ENCODE measurements around the gene TRPV2. TPM values are rescaled to one million over a fixed set of nuclear protein-coding genes. Genes with fewer than 3 reads are reported as not detected.

Gene TRPV2
- 0.98 and 1.3 TPM in 2 replicates for total RNA-seq
- long read RNA-seq: 0 reads

DNA sequence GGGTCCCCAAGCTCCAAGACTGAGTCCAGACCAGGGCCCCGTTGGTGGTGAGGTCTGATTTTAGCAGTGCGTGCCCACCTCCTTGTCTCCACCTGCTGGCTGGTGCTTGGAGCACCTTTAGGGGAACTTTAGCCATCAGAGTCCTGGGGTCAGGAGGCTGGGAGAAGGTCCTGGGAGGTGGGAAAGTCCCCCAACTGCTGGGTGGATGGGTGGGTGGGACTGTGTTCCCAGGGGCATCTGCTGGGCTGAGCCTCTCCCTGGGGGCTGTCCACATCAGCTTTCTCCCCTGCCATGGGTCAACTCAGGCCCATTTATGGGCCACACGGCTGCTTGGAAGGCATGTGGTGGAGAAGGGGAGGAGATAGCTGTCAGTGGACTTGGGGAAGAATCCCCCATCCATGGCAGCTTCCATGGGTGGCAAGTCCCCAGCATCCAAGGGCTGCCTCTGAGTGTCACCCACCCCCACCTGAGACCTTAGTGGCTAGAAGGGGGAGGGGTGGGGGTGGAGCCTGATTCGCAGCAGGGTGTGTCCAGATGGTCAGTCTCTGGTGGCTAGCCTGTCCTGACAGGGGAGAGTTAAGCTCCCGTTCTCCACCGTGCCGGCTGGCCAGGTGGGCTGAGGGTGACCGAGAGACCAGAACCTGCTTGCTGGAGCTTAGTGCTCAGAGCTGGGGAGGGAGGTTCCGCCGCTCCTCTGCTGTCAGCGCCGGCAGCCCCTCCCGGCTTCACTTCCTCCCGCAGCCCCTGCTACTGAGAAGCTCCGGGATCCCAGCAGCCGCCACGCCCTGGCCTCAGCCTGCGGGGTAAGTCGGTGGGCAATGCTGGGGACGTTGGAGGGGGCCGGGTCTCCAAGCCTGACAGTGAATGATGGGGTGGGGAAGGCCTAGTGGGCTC, at the start of gene TRPV2:
Gene TRPV2 (plus strand): TSS at position 541 of the 894 bp plus-strand sequence. CDS start 2,098 bp downstream, outside the sequence.
- no peak for TF ChIP-seq CTCF (conservative IDR thresholded peaks at IDR 0.05)
- H3K4me1 Mint-ChIP-seq: peaks cover 27% of the 10 kb centered on the region
- no peak within 1 kb of the TSS for H3K27ac Mint-ChIP-seq (ENCODE audit: unreplicated experiment)
- no peaks in the 10 kb centered on the region for H3K27me3 Mint-ChIP-seq (ENCODE audit: low read depth)
- no peak within 1 kb of the TSS for H3K4me3 Mint-ChIP-seq
- H3K36me3 Mint-ChIP-seq (ENCODE audit: low read depth): no peaks in the 10 kb centered on the region
- no peaks in the 10 kb centered on the region for H3K9me3 Mint-ChIP-seq
- DNase-seq (ENCODE audit: low read depth, low spot score): no peak

- no peaks in the 10 kb centered on the region for H3K9me3 Mint-ChIP-seq
- H3K27ac Mint-ChIP-seq (ENCODE audit: unreplicated experiment): no peak overlapping the region
- no peak overlapping the region for H3K4me3 Mint-ChIP-seq
- no peak for TF ChIP-seq CTCF (conservative IDR thresholded peaks at IDR 0.05)
- H3K27me3 Mint-ChIP-seq (ENCODE audit: low read depth): no peaks in the 10 kb centered on the region
- no peaks in the 10 kb centered on the region for H3K36me3 Mint-ChIP-seq (ENCODE audit: low read depth)
- no peaks in the 10 kb centered on the region for H3K4me1 Mint-ChIP-seq
- DNase-seq (ENCODE audit: low read depth, low spot score): no peak
Observed at GRCh38 chr17:16371742-16372141, 43.6 kb upstream of the TRPV2 start.

DNA sequence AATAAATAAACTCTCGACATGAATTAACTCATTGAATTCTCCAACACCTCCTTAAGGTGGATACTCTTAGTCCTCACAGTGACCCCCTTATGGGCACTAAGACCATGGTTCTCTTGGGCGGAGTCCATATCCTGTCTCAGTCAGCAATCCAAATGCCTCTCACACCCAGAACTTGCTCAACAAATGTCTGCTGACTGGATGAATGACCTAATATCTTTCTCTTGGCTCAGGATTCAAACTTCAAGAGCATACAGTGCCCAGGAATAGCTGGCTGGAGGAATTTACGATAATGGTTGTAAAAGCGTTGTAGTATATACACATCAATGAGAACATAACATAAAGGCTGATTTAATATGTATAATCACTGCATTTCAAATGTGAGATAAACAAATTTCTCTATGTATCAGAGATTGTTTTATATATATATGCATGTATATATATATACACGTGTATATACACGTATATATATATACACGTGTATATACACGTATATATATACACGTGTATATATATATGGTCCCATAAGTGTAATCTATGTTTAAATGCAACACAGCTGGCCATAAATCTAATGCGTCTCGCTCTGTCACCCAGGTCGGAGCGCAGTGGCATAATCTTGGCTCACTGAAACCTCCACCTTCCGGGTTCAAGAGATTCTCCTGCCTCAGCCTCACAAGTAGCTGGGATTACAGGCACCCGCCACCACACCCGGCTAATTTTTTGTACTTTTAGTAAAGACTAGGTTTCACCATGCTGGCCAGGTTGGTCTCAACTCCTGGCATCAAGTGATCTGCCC, 41.0 kb upstream of the TRPV2 start:
- no peak overlapping the region for H3K4me3 Mint-ChIP-seq
- no peak for TF ChIP-seq CTCF (conservative IDR thresholded peaks at IDR 0.05)
- H3K36me3 Mint-ChIP-seq (ENCODE audit: low read depth): no peaks in the 10 kb centered on the region
- H3K27ac Mint-ChIP-seq (ENCODE audit: unreplicated experiment): peak overlapping the region; percentile 19
- peaks cover 16% of the 10 kb centered on the region for H3K4me1 Mint-ChIP-seq
- no peak for DNase-seq (ENCODE audit: low read depth, low spot score)
- no peaks in the 10 kb centered on the region for H3K27me3 Mint-ChIP-seq (ENCODE audit: low read depth)
- no peaks in the 10 kb centered on the region for H3K9me3 Mint-ChIP-seq

- DNase-seq (ENCODE audit: low read depth, low spot score): no peak
- peaks cover 19% of the 10 kb centered on the region for H3K36me3 Mint-ChIP-seq (ENCODE audit: low read depth)
- H3K27me3 Mint-ChIP-seq (ENCODE audit: low read depth): peaks cover 4% of the 10 kb centered on the region
- peaks cover 38% of the 10 kb centered on the region for H3K4me1 Mint-ChIP-seq
- no peak for TF ChIP-seq CTCF (conservative IDR thresholded peaks at IDR 0.05)
- peak overlapping the region; percentile 31 for H3K4me3 Mint-ChIP-seq
- peak overlapping the region; percentile 28 for H3K27ac Mint-ChIP-seq (ENCODE audit: unreplicated experiment)
- no peaks in the 10 kb centered on the region for H3K9me3 Mint-ChIP-seq
Observed at GRCh38 chr17:16377941-16378341, 37.4 kb upstream of the TRPV2 start.

DNA sequence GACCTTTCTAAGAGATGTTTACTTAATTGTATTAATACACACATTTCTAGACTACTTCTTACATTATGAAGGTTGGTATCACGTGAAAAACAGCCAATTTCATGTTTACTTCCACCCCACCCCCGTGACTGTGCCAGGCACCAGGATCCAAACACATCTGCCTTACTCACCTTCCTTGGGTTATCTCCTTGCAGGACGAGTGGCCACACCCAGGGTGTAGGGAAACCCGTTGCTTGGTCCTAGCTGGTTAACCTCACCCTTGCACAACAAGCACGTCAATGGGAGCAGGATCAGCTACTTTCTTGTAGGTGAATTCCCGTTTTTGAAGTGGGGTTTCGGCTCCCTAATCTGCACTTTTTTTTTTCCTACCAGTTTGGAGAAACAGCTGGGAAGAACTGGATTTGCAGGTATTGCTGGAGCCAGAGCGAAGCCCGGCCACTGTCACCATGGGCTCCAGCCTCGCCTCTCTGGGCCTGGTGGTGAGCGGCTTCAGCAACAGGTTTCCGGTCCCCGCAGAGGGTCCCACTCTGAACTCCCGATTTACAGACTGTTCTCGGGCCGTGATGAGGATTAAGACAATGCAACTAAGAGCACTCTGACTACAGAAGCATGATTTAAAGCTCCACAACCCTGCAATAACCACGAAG, 36.6 kb upstream of the TRPV2 start:
- no peaks in the 10 kb centered on the region for H3K9me3 Mint-ChIP-seq
- peaks cover 24% of the 10 kb centered on the region for H3K36me3 Mint-ChIP-seq (ENCODE audit: low read depth)
- H3K27me3 Mint-ChIP-seq (ENCODE audit: low read depth): peaks cover 4% of the 10 kb centered on the region
- no peak overlapping the region for H3K27ac Mint-ChIP-seq (ENCODE audit: unreplicated experiment)
- peaks cover 46% of the 10 kb centered on the region for H3K4me1 Mint-ChIP-seq
- H3K4me3 Mint-ChIP-seq: peak overlapping the region; percentile 13
- no peak for TF ChIP-seq CTCF (conservative IDR thresholded peaks at IDR 0.05)
- no peak for DNase-seq (ENCODE audit: low read depth, low spot score)

Measured in neural crest cell (in vitro differentiated cells).